K562 (cell line): ENCODE data around the gene SMAD7. TPM values are rescaled to one million over a fixed set of nuclear protein-coding genes. Genes with fewer than 3 reads are reported as not detected.

ENCODE experiments used
- ATAC-seq: fragments of 200-7000 bp; cut with Tn5 transposase; 3 replicates; pipeline ENCODE4 v1.9.1; 2020; ENCODE audit warnings: moderate library complexity
- BruUV-seq: library from RNA; stranded (reverse); fragments of 400-500 nt; replicated peaks from 2 replicates; lab custom pipeline; 2021; lab: Mats Ljungman, UMichigan
- CTCF ChIA-PET: fragments of 300-600 bp; formaldehyde crosslinking; extraction: SDS; loops from one replicate; lab custom pipeline; 2021; ENCODE audit warnings: low intra/inter-chr PET ratio; lab: Yijun Ruan, JAX
- POLR2A ChIA-PET: fragments of 300-600, 350-650 bp; sonication (Branson Sonifier 250); formaldehyde crosslinking; extraction: SDS; loops from one replicate; lab custom pipeline; 2021; ENCODE audit warnings: antibody characterized with exemption, inconsistent platforms; lab: Yijun Ruan, JAX
- DNase-seq, 4 experiments: peaks; one replicate each; pipeline versions ENCODE4 v3.0.0 to v3.0.0-alpha.2; 2011 to 2018; ENCODE audit warnings: low spot score in 3 of 4, mixed read lengths in 3 of 4; ENCODE audit errors: extremely low read depth in 1 of 4
- FAIRE-seq: peaks from 2 replicates; lab custom pipeline; 2011; peaks lifted over from hg19 to GRCh38; lab: Jason Lieb, UNC
- H2AFZ ChIP-seq: 2 replicates; pipeline ENCODE4 v1.6.0; 2011; ENCODE audit warnings: low read depth, low read length, control low read depth, inconsistent platforms
- H3K27ac ChIP-seq: fragments of 200-600 bp; 3 replicates; pipeline ENCODE4 v1.8.0; 2011; ENCODE audit warnings: low read depth, mild to moderate bottlenecking, control low read depth, inconsistent platforms, low read length, moderate library complexity, mixed read lengths; ENCODE audit errors: extremely low read depth
- H3K27me3 ChIP-seq, 2 experiments: fragments of 300-600 bp in 1 of 2; 2 replicates in 1 of 2; 3 replicates in 1 of 2; pipeline versions ENCODE4 v1.6.0 to v1.8.0; 2011; ENCODE audit warnings: inconsistent platforms in 2 of 2, low read length in 2 of 2, mild to moderate bottlenecking in 1 of 2, mixed read lengths in 1 of 2, moderate library complexity in 1 of 2; ENCODE audit not compliant: control insufficient read depth in 2 of 2, insufficient read depth in 2 of 2
- H3K36me3 ChIP-seq: fragments of 300-600 bp; 3 replicates; pipeline ENCODE4 v1.8.0; 2011; ENCODE audit warnings: mild to moderate bottlenecking, low read length, inconsistent platforms; ENCODE audit not compliant: control insufficient read depth, insufficient read depth
- H3K4me1 ChIP-seq, 2 experiments: fragments of 200-600 bp in 1 of 2; replicated peaks in 1 of 2; 2 replicates in 1 of 2; 3 replicates in 1 of 2; pipeline versions ENCODE4 v1.5.1 to v1.8.0; 2011; ENCODE audit warnings: inconsistent platforms in 2 of 2, low read length in 2 of 2, mild to moderate bottlenecking in 1 of 2, mixed read lengths in 1 of 2, moderate library complexity in 1 of 2; ENCODE audit not compliant: control insufficient read depth in 2 of 2, insufficient read depth in 2 of 2
- H3K4me2 ChIP-seq: 2 replicates; pipeline ENCODE4 v1.6.1; 2011; ENCODE audit warnings: low read length, control low read depth, inconsistent platforms, mixed read lengths; ENCODE audit not compliant: insufficient read depth
- H3K4me3 ChIP-seq: fragments of 200-600 bp; sonication (generic), shearing (Covaris generic); 2 replicates; pipeline ENCODE4 v1.5.1; 2016; ENCODE audit warnings: control low read depth, inconsistent platforms
- H3K79me2 ChIP-seq: fragments of 200-600 bp; 3 replicates; pipeline ENCODE4 v1.8.0; 2011; ENCODE audit warnings: low read length, inconsistent platforms; ENCODE audit not compliant: control insufficient read depth, insufficient read depth
- H3K9ac ChIP-seq, 2 experiments: 2 replicates each; pipeline versions ENCODE4 v1.6.0 to v1.6.1; 2011; ENCODE audit warnings: low read depth in 2 of 2, low read length in 2 of 2, control low read depth in 1 of 2, inconsistent platforms in 1 of 2, mild to moderate bottlenecking in 1 of 2, mixed read lengths in 1 of 2; ENCODE audit not compliant: insufficient read depth in 1 of 2
- H3K9me1 ChIP-seq: one replicate; pipeline ENCODE4 v1.6.0; 2011; ENCODE audit warnings: inconsistent platforms, mild to moderate bottlenecking, low read length, moderate library complexity; ENCODE audit not compliant: control insufficient read depth, insufficient read depth
- H3K9me3 ChIP-seq: replicated peaks from 2 replicates; pipeline ENCODE4 v1.5.1; 2011; ENCODE audit warnings: low read depth, low read length, inconsistent platforms; ENCODE audit not compliant: control insufficient read depth, insufficient read depth
- H4K20me1 ChIP-seq: replicated peaks from 2 replicates; pipeline ENCODE4 v1.6.1; 2011; ENCODE audit warnings: low read length, inconsistent platforms, mixed read lengths; ENCODE audit not compliant: control insufficient read depth, insufficient read depth
- EGR1 ChIP-seq: fragments of 450-650 bp; conservative IDR thresholded peaks from 2 replicates; pipeline ENCODE4 v1.6.1; 2017; ENCODE audit warnings: mild to moderate bottlenecking
- KDM1A ChIP-seq, 2 experiments: fragments of 450-650 bp; IDR thresholded peaks; 2 replicates each; pipeline ENCODE4 v1.6.1; 2016; ENCODE audit warnings: mild to moderate bottlenecking in 2 of 2
- PML ChIP-seq: IDR thresholded peaks from 2 replicates; pipeline ENCODE4 v1.6.1; 2012; ENCODE audit warnings: low read length, inconsistent platforms
- SRSF9 ChIP-seq: fragments of 200-400 bp; formaldehyde crosslinking; IDR thresholded peaks from 2 replicates; pipeline ENCODE4 v1.6.1; 2017; ENCODE audit warnings: low read depth, low read length, borderline replicate concordance
- WGBS: fragments of 100-300 bp; shearing (Covaris generic); methylation state at CpG from one replicate; pipeline ENCODE4 v1.1.6; 2016; ENCODE audit warnings: low coverage, mixed read lengths; ENCODE audit not compliant: insufficient coverage; ENCODE audit errors: missing lambda C conversion rate; 5-methylcytosine and 5-hydroxymethylcytosine counted together
- in situ Hi-C: fragments of 300-500 bp; cut with MboI; formaldehyde crosslinking; loops from 4 replicates; pipeline ENCODE4 v1.15.0; 2018; ENCODE audit warnings: inconsistent platforms, mixed read lengths
- intact Hi-C: fragments of 100-400 bp; cut with micrococcal nuclease; formaldehyde crosslinking; loops from 2 replicates; pipeline ENCODE4 v1.14.2; 2022
- polyA plus RNA-seq, 8 experiments: library from polyadenylated mRNA; depleted of rRNA in 4 of 8; stranded (reverse) in 5 of 8; unstranded in 3 of 8; fragments of >200 nt; fragmentation: Nextera tagmentation in 2 of 8; fragmentation: Illumina TruSeq in 1 of 8; extraction: Ambion mirVana in 2 of 8; extraction: Trizol in 1 of 8; gene quantifications; 2 replicates each; pipeline versions ENCODE4 v1.2.1 to v1.2.3, GENCODE V29; 2011 to 2014; ENCODE audit warnings: inconsistent platforms in 1 of 8, missing spikeins in 1 of 8
- total RNA-seq, 7 experiments: library from RNA; depleted of rRNA in 6 of 7; stranded (reverse); fragments of >200 nt in 6 of 7; fragmentation: Illumina TruSeq in 2 of 7; extraction: Trizol in 2 of 7; gene quantifications; 2 replicates each; pipeline versions ENCODE4 v1.2.1 to v1.2.3, GENCODE V29; 2011 to 2021; ENCODE audit warnings: low replicate concordance in 1 of 7
- TF ChIP-seq, protein P1 (sequence below): fragments of 450-650 bp; IDR thresholded peaks from 2 replicates; pipeline ENCODE4 v1.6.1; 2018; ENCODE audit not compliant: partially characterized antibody

SMAD7 gene
- total and polyA plus RNA-seq, 9 of the 15 experiments (the other 6 are each of a cell fraction or from before 2014, with no cell fraction given), result 0.13 to 3.0 (median 1.6) TPM

- intact Hi-C loops (no loop called here), in situ Hi-C loops (no loop called here)
- Histone ChIP-seq H3K27me3 (no peaks in the 10 kb centered on the region), H3K9me3 (no peaks in the 10 kb centered on the region), H3K36me3 (no peaks in the 10 kb centered on the region), H3K27ac (no peak overlapping the region), H3K9me1 (no peaks in the 10 kb centered on the region), H3K9ac (peak overlapping the region in 1 of 2 experiments; percentile 37; a peak in 1 of 4 replicates), H3K4me2 (no peak overlapping the region), H3K79me2 (no peaks in the 10 kb centered on the region; the same call in 2 of the 3 replicates), H3K4me1 (peaks cover 38 to 63% of the 10 kb centered on the region in 2 experiments), H3K4me3 (no peak overlapping the region), H2AFZ (0 out of 2 replicates have a peak overlapping the region, but pooled peaks have one; percentile 24), H4K20me1 (no peaks in the 10 kb centered on the region)
- CTCF ChIA-PET, result no interaction called here
- ATAC-seq (no peak), DNase-seq (no peak), FAIRE-seq (no peak)
- TF ChIP-seq, protein P1, sequence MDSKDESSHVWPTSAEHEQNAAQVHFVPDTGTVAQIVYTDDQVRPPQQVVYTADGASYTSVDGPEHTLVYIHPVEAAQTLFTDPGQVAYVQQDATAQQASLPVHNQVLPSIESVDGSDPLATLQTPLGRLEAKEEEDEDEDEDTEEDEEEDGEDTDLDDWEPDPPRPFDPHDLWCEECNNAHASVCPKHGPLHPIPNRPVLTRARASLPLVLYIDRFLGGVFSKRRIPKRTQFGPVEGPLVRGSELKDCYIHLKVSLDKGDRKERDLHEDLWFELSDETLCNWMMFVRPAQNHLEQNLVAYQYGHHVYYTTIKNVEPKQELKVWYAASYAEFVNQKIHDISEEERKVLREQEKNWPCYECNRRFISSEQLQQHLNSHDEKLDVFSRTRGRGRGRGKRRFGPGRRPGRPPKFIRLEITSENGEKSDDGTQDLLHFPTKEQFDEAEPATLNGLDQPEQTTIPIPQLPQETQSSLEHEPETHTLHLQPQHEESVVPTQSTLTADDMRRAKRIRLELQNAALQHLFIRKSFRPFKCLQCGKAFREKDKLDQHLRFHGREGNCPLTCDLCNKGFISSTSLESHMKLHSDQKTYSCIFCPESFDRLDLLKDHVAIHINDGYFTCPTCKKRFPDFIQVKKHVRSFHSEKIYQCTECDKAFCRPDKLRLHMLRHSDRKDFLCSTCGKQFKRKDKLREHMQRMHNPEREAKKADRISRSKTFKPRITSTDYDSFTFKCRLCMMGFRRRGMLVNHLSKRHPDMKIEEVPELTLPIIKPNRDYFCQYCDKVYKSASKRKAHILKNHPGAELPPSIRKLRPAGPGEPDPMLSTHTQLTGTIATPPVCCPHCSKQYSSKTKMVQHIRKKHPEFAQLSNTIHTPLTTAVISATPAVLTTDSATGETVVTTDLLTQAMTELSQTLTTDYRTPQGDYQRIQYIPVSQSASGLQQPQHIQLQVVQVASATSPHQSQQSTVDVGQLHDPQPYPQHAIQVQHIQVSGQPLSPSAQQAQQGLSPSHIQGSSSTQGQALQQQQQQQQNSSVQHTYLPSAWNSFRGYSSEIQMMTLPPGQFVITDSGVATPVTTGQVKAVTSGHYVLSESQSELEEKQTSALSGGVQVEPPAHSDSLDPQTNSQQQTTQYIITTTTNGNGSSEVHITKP, result no peak
- TF ChIP-seq SRSF9 (no peak), EGR1 (no peak), KDM1A (IDR thresholded peaks at IDR 0.05) (peak in 1 of 2 experiments; percentile 15; a peak in 1 of 4 replicates), PML (no peak)
- BruUV-seq, result no TSS peak
- WGBS, result 65% methylated on average over 16 of the region's 20 CpGs
- POLR2A ChIA-PET, result interaction anchor here (0.7 to 0.8 kb wide), 2 partner anchors 37 to 190 kb away, joined by 3 to 4 read pairs; no protein-coding TSS in a partner anchor
Measured at GRCh38 chr18:48929941-48930713, 20.6 kb downstream of the SMAD7 start.
